OCI-LY7 (cell line): ENCODE data around the gene ZBTB42. TPM values are rescaled to one million over a fixed set of nuclear protein-coding genes. Genes with fewer than 3 reads are reported as not detected.

Source experiments
- BruUV-seq: library from RNA; stranded (reverse); fragments of 400-500 nt; replicated peaks from 2 replicates; lab custom pipeline; 2021; lab: Mats Ljungman, UMichigan
- CTCF ChIA-PET: fragments of 300-600 bp; sonication (Branson Sonifier 250); formaldehyde crosslinking; loops from one replicate; lab custom pipeline; 2022; ENCODE audit warnings: antibody characterized with exemption; ENCODE audit not compliant: unreplicated experiment; lab: Charles Lee
- POLR2A ChIA-PET: fragments of 300-600 bp; sonication (Branson Sonifier 250); formaldehyde crosslinking; loops from one replicate; lab custom pipeline; 2022; ENCODE audit warnings: antibody characterized with exemption; lab: Charles Lee
- DNase-seq: peaks from one replicate; pipeline ENCODE4 v3.0.0-alpha.2; 2015; ENCODE audit warnings: low spot score
- H2AFZ ChIP-seq: fragments of 200-600 bp; sonication (generic), shearing (Covaris generic); 2 replicates; pipeline ENCODE4 v1.6.1; 2014; ENCODE audit warnings: mild to moderate bottlenecking, antibody characterized with exemption, low read length, moderate library complexity
- H3K27ac ChIP-seq: fragments of 200-600 bp; sonication (generic); 2 replicates; pipeline ENCODE4 v1.5.1; 2014; ENCODE audit warnings: mixed run types, low read depth, mild to moderate bottlenecking, moderate library complexity, low read length, inconsistent platforms; ENCODE audit not compliant: poor library complexity, severe bottlenecking
- H3K36me3 ChIP-seq: fragments of 200-600 bp; sonication (generic); 2 replicates; pipeline ENCODE4 v1.6.1; 2014; ENCODE audit warnings: mild to moderate bottlenecking, antibody characterized with exemption, low read length, moderate library complexity, mixed read lengths; ENCODE audit not compliant: insufficient read depth
- H3K4me1 ChIP-seq: fragments of 200-600 bp; sonication (generic); 2 replicates; pipeline ENCODE4 v1.5.1; 2014; ENCODE audit warnings: mild to moderate bottlenecking, low read length; ENCODE audit not compliant: insufficient read depth, poor library complexity, severe bottlenecking
- H3K4me2 ChIP-seq: fragments of 200-600 bp; sonication (generic); 2 replicates; pipeline ENCODE4 v1.6.1; 2014; ENCODE audit warnings: mild to moderate bottlenecking, low read length
- H3K4me3 ChIP-seq: fragments of 200-600 bp; sonication (generic); 2 replicates; pipeline ENCODE4 v1.5.1; 2014; ENCODE audit warnings: mild to moderate bottlenecking, low read depth, low read length; ENCODE audit not compliant: poor library complexity, severe bottlenecking
- H3K79me2 ChIP-seq: fragments of 200-600 bp; sonication (generic); 2 replicates; pipeline ENCODE4 v1.6.1; 2016; ENCODE audit warnings: low read depth, mild to moderate bottlenecking, low read length, moderate library complexity, mixed read lengths; ENCODE audit not compliant: insufficient read depth
- H3K9me2 ChIP-seq: fragments of 200-600 bp; sonication (generic); 2 replicates; pipeline ENCODE4 v1.6.1; 2016; ENCODE audit warnings: mild to moderate bottlenecking, low read length, mixed read lengths; ENCODE audit not compliant: insufficient read depth
- H3K9me3 ChIP-seq: fragments of 200-600 bp; sonication (generic); 2 replicates; pipeline ENCODE4 v1.6.1; 2014; ENCODE audit warnings: mild to moderate bottlenecking, mixed run types, low read length, mixed read lengths
- H4K20me1 ChIP-seq: fragments of 200-600 bp; sonication (generic); 2 replicates; pipeline ENCODE4 v1.6.1; 2014; ENCODE audit warnings: mild to moderate bottlenecking, antibody characterized with exemption, low read length, moderate library complexity, mixed read lengths; ENCODE audit not compliant: insufficient read depth
- CTCF ChIP-seq: fragments of 200-600 bp; sonication (generic); conservative IDR thresholded peaks from 2 replicates; pipeline ENCODE4 v1.5.1; 2014; ENCODE audit warnings: mild to moderate bottlenecking, antibody characterized with exemption, low read length, moderate library complexity, mixed read lengths
- EZH2phosphoT487 ChIP-seq: fragments of 200-600 bp; sonication (generic); IDR thresholded peaks from 2 replicates; pipeline ENCODE4 v1.6.1; 2018; ENCODE audit warnings: low read depth, borderline replicate concordance, mild to moderate bottlenecking, mixed run types, antibody characterized with exemption, low read length, moderate library complexity, mixed read lengths
- intact Hi-C: fragments of 100-400 bp; cut with micrococcal nuclease; formaldehyde crosslinking; loops from one replicate; pipeline ENCODE4 v1.10.0; 2022; ENCODE audit not compliant: unreplicated experiment
- total RNA-seq, 2 experiments: library from RNA; depleted of rRNA in 1 of 2; stranded (reverse); fragments of >200 nt in 1 of 2; shearing (Covaris generic) in 1 of 2; gene quantifications; 2 replicates each; pipeline ENCODE4 v1.2.3, GENCODE V29; 2014 to 2022

ZBTB42 gene
- total RNA-seq, 2 experiments from 2014 or later: 0.98 to 1.9 TPM

GRCh38 chr14:104780513-104781030 is 20.3 kb upstream of the ZBTB42 start:
- POLR2A ChIA-PET: no interaction called here

GRCh38 chr14:104781271-104782077 is 19.4 kb upstream of the ZBTB42 start:
- no peak overlapping the region for H3K4me2 ChIP-seq
- ChIA-PET CTCF (no interaction called here), POLR2A (no interaction called here)
- no TSS peak for BruUV-seq
- TF ChIP-seq CTCF: no peak
- no peak for TF ChIP-seq EZH2phosphoT487
- no peaks in the 10 kb centered on the region for H3K4me1 ChIP-seq
- no peaks in the 10 kb centered on the region for H3K9me3 ChIP-seq
- H2AFZ ChIP-seq: no peak overlapping the region
- no peak overlapping the region for H3K27ac ChIP-seq
- intact Hi-C loops: no loop called here
- H4K20me1 ChIP-seq: no peaks in the 10 kb centered on the region
- no peak for DNase-seq
- H3K79me2 ChIP-seq: no peaks in the 10 kb centered on the region
- peaks cover 9% of the 10 kb centered on the region for H3K36me3 ChIP-seq
- H3K9me2 ChIP-seq: no peaks in the 10 kb centered on the region
- no peak overlapping the region for H3K4me3 ChIP-seq

More at GRCh38 chr14:104780513-104781030, 20.3 kb upstream of the ZBTB42 start:
- no peaks in the 10 kb centered on the region for H3K9me2 ChIP-seq
- no peak overlapping the region for H2AFZ ChIP-seq
- H3K36me3 ChIP-seq: peaks cover 14% of the 10 kb centered on the region
- no peak overlapping the region for H3K4me3 ChIP-seq
- H3K9me3 ChIP-seq: no peaks in the 10 kb centered on the region
- no peak overlapping the region for H3K4me2 ChIP-seq
- no peaks in the 10 kb centered on the region for H3K4me1 ChIP-seq
- H4K20me1 ChIP-seq: no peaks in the 10 kb centered on the region
- BruUV-seq: no TSS peak
- TF ChIP-seq CTCF (no peak), EZH2phosphoT487 (no peak)
- intact Hi-C loops: no loop called here
- H3K27ac ChIP-seq: no peak overlapping the region
- CTCF ChIA-PET: no interaction called here
- no peaks in the 10 kb centered on the region for H3K79me2 ChIP-seq
- DNase-seq: no peak
